ENCODE measurements around the gene GRM6. TPM values are rescaled to one million over a fixed set of nuclear protein-coding genes. Genes with fewer than 3 reads are reported as not detected.

GRM6 gene
- total and polyA plus RNA-seq, 9 of the 15 experiments (the other 6 are each of a cell fraction or from before 2014, with no cell fraction given), result not detected

DNA sequence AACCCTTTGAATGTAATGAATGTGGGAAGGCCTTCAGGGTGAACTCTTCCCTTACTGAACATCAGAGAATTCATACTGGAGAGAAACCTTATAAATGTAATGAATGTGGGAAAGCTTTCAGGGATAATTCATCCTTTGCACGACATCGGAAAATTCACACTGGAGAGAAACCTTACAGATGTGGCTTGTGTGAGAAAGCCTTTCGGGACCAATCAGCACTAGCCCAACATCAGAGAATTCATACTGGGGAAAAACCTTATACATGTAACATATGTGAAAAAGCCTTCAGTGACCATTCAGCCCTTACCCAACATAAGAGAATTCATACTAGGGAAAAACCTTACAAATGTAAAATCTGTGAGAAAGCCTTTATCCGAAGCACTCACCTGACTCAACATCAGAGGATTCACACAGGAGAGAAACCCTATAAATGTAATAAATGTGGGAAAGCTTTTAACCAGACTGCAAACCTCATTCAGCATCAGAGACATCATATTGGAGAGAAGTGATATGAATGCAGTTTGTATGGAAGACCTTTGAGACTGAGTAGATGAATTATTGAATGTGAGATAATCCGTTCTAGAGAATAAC, 29.6 kb downstream of the GRM6 start:
- DNase-seq (ENCODE audit: extremely low read depth in 1 of 4, low spot score in 3 of 4), result no peak
- intact Hi-C loops (cut with micrococcal nuclease), result no loop called here
- Histone ChIP-seq H3K36me3 (ENCODE audit: control insufficient read depth, insufficient read depth, low read length) (no peaks in the 10 kb centered on the region), H2AFZ (ENCODE audit: low read depth, low read length) (no peak overlapping the region), H3K4me1 (replicated peaks in 1 of 2; ENCODE audit: control insufficient read depth in 2 of 2, insufficient read depth in 2 of 2, low read length in 2 of 2) (no peaks in the 10 kb centered on the region), H3K79me2 (ENCODE audit: control insufficient read depth, insufficient read depth, low read length) (no peaks in the 10 kb centered on the region), H3K9ac (ENCODE audit: insufficient read depth in 1 of 2, low read depth in 2 of 2, low read length in 2 of 2) (no peak overlapping the region), H3K9me1 (ENCODE audit: control insufficient read depth, insufficient read depth, low read length) (no peaks in the 10 kb centered on the region), H3K4me3 (no peak overlapping the region), H3K27me3 (ENCODE audit: control insufficient read depth in 2 of 2, insufficient read depth in 2 of 2, low read length in 2 of 2) (no peaks in the 10 kb centered on the region), H3K27ac (ENCODE audit: extremely low read depth, low read depth, low read length) (no peak overlapping the region), H3K4me2 (ENCODE audit: insufficient read depth, low read length) (no peak overlapping the region), H3K9me3 (replicated peaks; ENCODE audit: control insufficient read depth, insufficient read depth, low read depth, low read length) (no peaks in the 10 kb centered on the region; the same call in 1 of the 2 replicates), H4K20me1 (replicated peaks; ENCODE audit: control insufficient read depth, insufficient read depth, low read length) (no peaks in the 10 kb centered on the region)
- ATAC-seq, result no peak
- POLR2A ChIA-PET, result no interaction called here
- in situ Hi-C loops (cut with MboI), result no loop called here
- no peak for FAIRE-seq
- TF ChIP-seq ZNF175 (CRISPR knock-in tag; IDR thresholded peaks at IDR 0.05; ENCODE audit: low read depth) (no peak), ZNF274 (IDR thresholded peaks at IDR 0.05; ENCODE audit: borderline replicate concordance, low read depth, low read length) (peak; percentile 95)
- BruUV-seq (replicated peaks), result no TSS peak
- WGBS (ENCODE audit: insufficient coverage, low coverage, missing lambda C conversion rate), result 3% methylated on average over 5 of the region's 5 CpGs
- CTCF ChIA-PET (ENCODE audit: low intra/inter-chr PET ratio), result no interaction called here

DNA sequence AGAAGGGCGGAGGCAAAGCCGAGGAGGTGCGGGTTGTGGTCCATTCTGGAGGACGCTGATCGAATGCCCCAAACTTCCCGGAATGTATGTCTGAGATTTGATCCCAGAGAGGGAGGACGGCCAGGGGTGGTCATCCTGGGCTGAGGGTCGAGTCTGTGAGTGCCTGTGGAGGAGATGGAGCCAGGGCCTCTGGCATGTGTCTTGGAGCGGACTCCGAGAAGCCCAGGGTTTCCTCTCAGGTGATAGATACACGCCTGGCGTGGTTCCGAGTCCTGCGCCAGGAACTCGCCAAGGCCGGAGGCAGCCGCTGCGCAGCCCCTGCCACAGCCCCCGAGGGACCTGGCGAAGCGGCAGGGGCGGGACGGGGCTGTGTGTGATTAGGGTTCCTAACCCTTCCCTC, 53.8 kb downstream of the GRM6 start:
- BruUV-seq (replicated peaks), result no TSS peak
- POLR2A ChIA-PET, result no interaction called here
- CTCF ChIA-PET (ENCODE audit: low intra/inter-chr PET ratio), result no interaction called here
- no peaks in the 10 kb centered on the region; a peak in 1 of 5 replicates for H3K4me1 ChIP-seq (replicated peaks in 1 of 2; ENCODE audit: control insufficient read depth in 2 of 2, insufficient read depth in 2 of 2, low read length in 2 of 2)
- H3K9ac ChIP-seq (ENCODE audit: insufficient read depth in 1 of 2, low read depth in 2 of 2, low read length in 2 of 2), result no peak overlapping the region
- peaks cover 0 to 18% of the 10 kb centered on the region in 2 experiments; a peak in 3 of 5 replicates for H3K27me3 ChIP-seq (ENCODE audit: control insufficient read depth in 2 of 2, insufficient read depth in 2 of 2, low read length in 2 of 2)
- ATAC-seq (no peak), DNase-seq (ENCODE audit: extremely low read depth in 1 of 4, low spot score in 3 of 4) (no peak), FAIRE-seq (no peak)
- TF ChIP-seq ZBTB40 (IDR thresholded peaks at IDR 0.05) (no peak), ZBTB40 (CRISPR knock-in tag; IDR thresholded peaks at IDR 0.05) (no peak), ZSCAN29 (IDR thresholded peaks at IDR 0.05) (no peak)
- no peaks in the 10 kb centered on the region for H4K20me1 ChIP-seq (replicated peaks; ENCODE audit: control insufficient read depth, insufficient read depth, low read length)
- H3K4me2 ChIP-seq (ENCODE audit: insufficient read depth, low read length), result no peak overlapping the region
- H3K9me1 ChIP-seq (ENCODE audit: control insufficient read depth, insufficient read depth, low read length), result no peaks in the 10 kb centered on the region
- no peak overlapping the region for H2AFZ ChIP-seq (ENCODE audit: low read depth, low read length)
- no peaks in the 10 kb centered on the region for H3K79me2 ChIP-seq (ENCODE audit: control insufficient read depth, insufficient read depth, low read length)
- intact Hi-C loops (cut with micrococcal nuclease) (no loop called here), in situ Hi-C loops (cut with MboI) (no loop called here)
- WGBS (ENCODE audit: insufficient coverage, low coverage, missing lambda C conversion rate), result 5% methylated on average over 15 of the region's 23 CpGs
- H3K36me3 ChIP-seq (ENCODE audit: control insufficient read depth, insufficient read depth, low read length), result no peaks in the 10 kb centered on the region
- no peak overlapping the region for H3K27ac ChIP-seq (ENCODE audit: extremely low read depth, low read depth, low read length)
- no peak overlapping the region for H3K4me3 ChIP-seq
- no peaks in the 10 kb centered on the region for H3K9me3 ChIP-seq (replicated peaks; ENCODE audit: control insufficient read depth, insufficient read depth, low read depth, low read length)

Measured in K562 (cell line).